GM21360 (cell line): ENCODE results near the gene ARMC9.
A peak's percentile ranks its signal among the peaks of the same experiment; 100 is the strongest.

ENCODE experiments used
- ATAC-seq: cut with Tn5 transposase; IDR thresholded peaks from one replicate; pipeline ENCODE4 v1.9.1; 2021; ENCODE audit warnings: mild to moderate bottlenecking, moderate library complexity; ENCODE audit not compliant: unreplicated experiment

Gene ARMC9

DNA sequence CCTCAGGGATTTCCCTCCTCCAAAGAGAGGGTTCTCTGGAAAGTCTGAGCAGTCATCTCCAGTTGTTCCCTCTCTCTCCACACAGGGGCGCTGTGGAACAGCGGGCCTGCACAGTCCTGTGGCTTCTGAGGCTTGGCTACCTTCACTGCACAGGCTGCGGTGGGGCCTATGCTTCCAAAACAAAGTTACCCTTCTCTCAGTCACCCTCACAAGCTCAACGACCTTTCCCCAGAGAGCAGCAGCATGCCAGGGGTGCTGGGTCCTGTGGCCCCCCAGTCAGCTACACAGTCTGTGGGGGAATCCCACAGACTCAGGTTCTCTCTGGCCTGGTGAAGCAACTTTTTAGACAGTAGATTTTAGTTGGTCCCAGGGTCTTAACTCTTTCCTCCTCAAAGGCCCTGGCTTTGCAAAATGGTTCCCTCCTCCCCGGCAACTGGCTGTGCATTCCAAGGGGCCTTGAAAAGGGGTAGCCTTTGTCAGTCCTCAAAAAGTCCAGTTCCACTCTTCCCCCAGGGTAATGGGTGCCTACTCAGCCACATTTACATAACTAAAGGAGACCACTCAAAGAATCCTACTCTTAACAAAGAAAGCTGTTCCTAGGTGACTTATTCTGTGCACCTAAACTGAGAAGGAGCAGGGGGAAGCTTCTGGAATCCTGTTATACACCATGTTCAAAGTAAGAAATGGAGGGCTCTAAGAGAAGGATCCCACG, 212.0 kb downstream of the ARMC9 start:
- no peak for ATAC-seq

GRCh38 chr2:231411237-231411636, 212.8 kb downstream of the ARMC9 start:
- no peak for ATAC-seq

DNA sequence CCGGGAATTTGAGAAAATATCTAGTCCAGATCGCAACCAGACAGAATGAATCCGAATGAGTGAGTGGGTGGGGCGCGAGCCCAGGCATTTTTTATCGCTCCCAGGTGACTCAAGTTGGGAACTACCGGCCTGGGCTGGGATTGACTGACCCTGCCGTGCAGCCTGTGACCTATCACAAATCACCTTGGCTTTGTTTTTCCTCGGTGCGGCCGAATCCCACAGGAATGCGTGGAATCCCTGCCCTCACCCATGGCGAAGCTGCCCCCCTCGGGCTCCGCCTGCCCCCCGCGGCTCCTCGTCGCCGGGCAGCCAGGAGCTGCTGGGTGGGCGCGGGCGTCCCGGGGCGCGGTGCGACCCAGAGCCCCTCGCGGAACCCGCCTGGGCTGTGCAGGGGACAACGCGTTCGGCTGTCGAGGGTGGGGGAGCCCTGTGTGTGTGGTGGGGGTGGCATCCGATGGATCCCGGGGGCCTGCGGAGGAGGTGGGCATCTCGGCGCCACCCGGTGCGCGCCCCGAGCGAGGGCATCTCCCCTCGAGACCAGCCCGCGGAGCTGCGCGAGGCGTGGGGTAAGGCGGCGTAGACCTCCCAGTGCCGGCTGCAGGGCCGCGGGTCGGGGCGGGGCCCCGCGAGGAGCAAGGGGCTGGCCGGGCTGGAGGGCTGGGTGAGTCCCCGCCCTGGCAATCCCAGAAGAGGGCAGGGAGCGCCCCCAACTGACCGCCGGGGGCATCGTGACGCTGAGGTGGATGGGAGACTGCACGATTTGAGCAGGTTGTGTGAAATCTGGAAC, 213.6 kb downstream of the ARMC9 start:
- peak; percentile 93 for ATAC-seq

DNA sequence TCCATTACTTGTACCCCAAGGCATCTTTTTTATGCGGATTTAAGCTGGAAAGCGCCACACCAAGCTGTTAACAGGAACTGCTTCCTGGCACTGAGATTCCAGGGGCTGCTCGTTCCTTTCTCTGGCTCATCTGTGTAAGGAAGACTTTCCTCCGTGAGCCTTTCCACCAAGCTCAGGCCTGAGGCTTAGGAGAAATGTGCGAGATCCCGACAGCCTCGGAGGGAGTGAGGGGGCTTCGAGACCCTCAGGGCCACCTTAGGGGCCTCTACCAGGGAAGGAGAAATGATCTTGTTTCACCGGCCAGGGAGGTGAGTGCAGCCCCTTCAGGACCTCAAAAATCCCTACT, 214.2 kb downstream of the ARMC9 start:
- no peak for ATAC-seq

- ATAC-seq, result no peak
Measured at GRCh38 chr2:231413456-231413855, 215.0 kb downstream of the ARMC9 start.

- ATAC-seq, result no peak
Measured at GRCh38 chr2:231413921-231414476, 215.6 kb downstream of the ARMC9 start.

DNA sequence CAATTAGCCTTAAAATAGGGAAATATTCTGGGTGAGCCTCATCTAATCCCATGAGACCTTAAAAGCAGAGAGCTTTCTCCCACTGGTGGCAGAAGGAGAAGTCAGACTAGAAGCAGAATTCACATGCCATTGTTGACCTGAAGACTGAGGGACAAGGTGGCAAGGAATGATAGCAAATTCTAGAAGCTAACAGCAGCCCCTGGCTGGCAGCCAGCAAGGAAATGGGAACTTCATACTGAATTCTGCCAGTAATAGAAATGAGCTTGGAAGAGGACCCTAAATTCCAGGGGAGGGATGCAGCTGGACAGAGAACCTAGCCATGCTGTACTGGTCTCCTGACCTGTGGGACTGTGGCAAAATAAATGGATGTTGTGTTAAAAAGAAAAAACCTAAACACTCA, 216.6 kb downstream of the ARMC9 start:
- no peak for ATAC-seq

DNA sequence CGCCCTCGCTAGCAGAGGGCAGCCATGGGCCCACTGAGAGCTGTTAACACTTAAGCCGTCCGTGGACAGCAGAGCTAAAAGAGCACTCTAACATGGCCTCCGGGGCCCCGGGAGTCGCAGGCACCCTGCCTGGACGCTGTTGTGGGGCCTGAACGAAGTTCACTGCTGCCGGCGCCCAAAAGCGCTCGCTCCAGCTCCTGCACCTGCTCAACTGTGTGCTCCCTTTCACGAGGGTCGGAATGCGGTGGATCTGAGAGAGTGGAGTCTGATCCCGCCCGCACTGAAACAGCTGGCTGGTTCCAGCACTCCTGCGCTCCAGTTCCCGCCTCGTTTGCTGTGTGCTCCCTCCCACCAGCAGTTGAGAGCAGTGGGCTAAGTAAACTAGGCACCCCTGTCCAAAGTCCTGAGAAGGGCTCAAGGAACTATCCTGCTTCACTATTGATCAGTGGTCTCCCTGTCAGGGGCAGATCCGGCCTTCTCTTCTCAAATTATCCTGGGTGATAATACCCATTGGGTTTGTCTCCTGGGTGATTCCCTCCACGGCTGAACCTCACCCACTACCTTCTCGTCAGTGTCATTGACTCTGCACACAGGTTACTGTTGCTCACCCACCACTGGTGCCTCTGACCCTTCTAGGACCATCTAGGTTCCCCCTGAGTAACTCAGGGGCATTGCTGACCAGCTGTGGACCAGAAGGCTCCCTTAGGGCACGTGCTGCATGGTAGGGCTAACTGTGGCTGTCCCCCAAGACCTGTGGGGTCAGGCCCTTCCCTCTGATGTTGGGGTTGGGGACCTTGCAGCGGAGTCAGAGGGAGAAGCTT, 220.6 kb downstream of the ARMC9 start:
- ATAC-seq, result no peak

DNA sequence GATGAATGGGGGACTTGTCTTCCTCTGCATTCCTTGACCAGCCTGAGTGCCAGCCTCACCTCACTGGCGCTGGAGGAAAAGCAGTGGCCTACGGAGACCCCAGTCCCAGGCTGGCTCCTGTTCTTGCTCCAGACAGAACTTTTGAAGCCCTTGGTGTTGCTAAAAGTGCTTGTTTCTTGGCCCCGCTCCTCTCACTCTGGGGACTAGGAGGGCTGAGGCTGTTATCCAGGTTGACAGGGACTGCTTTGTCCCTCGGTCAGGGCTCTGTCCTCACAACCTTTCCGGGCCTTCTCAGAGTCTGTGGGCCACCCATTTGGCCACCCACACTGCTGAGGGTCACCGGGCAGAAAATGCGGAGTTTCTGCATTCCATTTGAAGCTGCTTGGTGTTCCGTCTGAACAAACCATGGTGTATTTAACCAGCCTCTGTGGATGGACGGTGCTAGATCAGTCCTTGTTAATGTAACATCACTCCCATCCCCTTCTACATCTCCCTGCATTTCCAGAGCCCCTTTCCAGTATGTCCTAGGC, 222.7 kb downstream of the ARMC9 start:
- ATAC-seq, result no peak

- no peak for ATAC-seq
Measured at GRCh38 chr2:231422056-231422455, 223.6 kb downstream of the ARMC9 start.

DNA sequence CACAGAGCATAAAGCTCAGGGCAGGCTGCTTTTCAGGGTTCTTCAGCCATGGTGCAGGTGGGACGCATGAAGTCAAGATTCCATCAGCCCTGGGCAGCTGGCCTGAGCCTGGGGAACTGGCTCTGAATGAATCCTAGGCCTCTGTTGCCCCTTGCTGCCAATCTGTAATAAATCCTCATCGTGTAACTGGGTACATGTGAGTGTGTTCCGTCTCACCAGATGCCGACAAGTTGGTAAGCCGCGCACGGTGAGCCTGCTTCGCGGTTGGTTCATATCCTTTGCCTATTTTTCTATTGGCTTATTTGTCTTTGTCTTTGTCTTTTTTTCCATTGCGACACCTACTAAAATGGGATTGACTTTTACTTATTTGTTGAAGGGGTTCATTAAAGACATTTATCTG, 224.7 kb downstream of the ARMC9 start:
- no peak for ATAC-seq
